SJSA1 (cell line): Measurements from ENCODE around the gene GAB2. TPM values are rescaled to one million over a fixed set of nuclear protein-coding genes. Genes with fewer than 3 reads are reported as not detected.

Experiments
- DNase-seq, 2 experiments: peaks; one replicate each; pipeline ENCODE4 v3.0.0-alpha.2; 2015 to 2020; ENCODE audit warnings: low spot score in 2 of 2, low read depth in 1 of 2
- H3K27ac ChIP-seq: fragments of 250-450 bp; sonication (Bioruptor Pico); 2 replicates; pipeline ENCODE4 v1.5.1; 2020; ENCODE audit warnings: mild to moderate bottlenecking, moderate library complexity
- H3K27me3 ChIP-seq: fragments of 250-450 bp; sonication (Bioruptor Pico); replicated peaks from 2 replicates; pipeline ENCODE4 v1.5.1; 2020; ENCODE audit warnings: mild to moderate bottlenecking, moderate library complexity
- H3K36me3 ChIP-seq: fragments of 250-450 bp; sonication (Bioruptor Pico); 2 replicates; pipeline ENCODE4 v1.5.1; 2020; ENCODE audit warnings: mild to moderate bottlenecking
- H3K4me1 ChIP-seq: fragments of 250-450 bp; sonication (Bioruptor Pico); replicated peaks from 2 replicates; pipeline ENCODE4 v1.6.1; 2021; ENCODE audit warnings: mild to moderate bottlenecking
- H3K4me3 ChIP-seq: fragments of 250-450 bp; sonication (Bioruptor Pico); 2 replicates; pipeline ENCODE4 v1.5.1; 2020; ENCODE audit warnings: mild to moderate bottlenecking
- H3K9me3 ChIP-seq: fragments of 250-450 bp; sonication (Bioruptor Pico); replicated peaks from 2 replicates; pipeline ENCODE4 v1.5.1; 2020; ENCODE audit warnings: mild to moderate bottlenecking
- total RNA-seq: library from RNA; depleted of rRNA; stranded (reverse); fragments of >200 nt; shearing (Covaris generic); gene quantifications from 2 replicates; pipeline ENCODE4 v1.2.3, GENCODE V29; 2014

Gene GAB2
- total RNA-seq, 1 experiment from 2014 or later, result 3.2 TPM

- no peaks in the 10 kb centered on the region for H3K27me3 ChIP-seq
- 0 out of 2 replicates have a peak, but pooled peaks cover 4% of the 10 kb centered on the region for H3K36me3 ChIP-seq
- no peak overlapping the region for H3K27ac ChIP-seq
- no peak for DNase-seq
- H3K4me1 ChIP-seq, result no peaks in the 10 kb centered on the region
- H3K4me3 ChIP-seq, result no peak overlapping the region
- H3K9me3 ChIP-seq, result no peaks in the 10 kb centered on the region
Observed at GRCh38 chr11:78200553-78200952, 217.1 kb downstream of the GAB2 start.

- Histone ChIP-seq H3K36me3 (0 out of 2 replicates have a peak, but pooled peaks cover 4% of the 10 kb centered on the region), H3K27ac (no peak overlapping the region)
- DNase-seq, result no peak
Observed at GRCh38 chr11:78200061-78200460, 217.6 kb downstream of the GAB2 start.

GRCh38 chr11:78199653-78200015 lies 218.0 kb downstream of the GAB2 start:
- Histone ChIP-seq H3K9me3 (no peaks in the 10 kb centered on the region), H3K36me3 (0 out of 2 replicates have a peak, but pooled peaks cover 4% of the 10 kb centered on the region), H3K4me1 (no peaks in the 10 kb centered on the region), H3K27me3 (no peaks in the 10 kb centered on the region), H3K27ac (no peak overlapping the region), H3K4me3 (no peak overlapping the region)
- DNase-seq, result no peak

More at GRCh38 chr11:78200061-78200460, 217.6 kb downstream of the GAB2 start:
- Histone ChIP-seq H3K9me3 (no peaks in the 10 kb centered on the region), H3K4me1 (no peaks in the 10 kb centered on the region), H3K4me3 (no peak overlapping the region), H3K27me3 (no peaks in the 10 kb centered on the region)

GRCh38 chr11:78199015-78199652 lies 218.5 kb downstream of the GAB2 start:
- H3K27me3 ChIP-seq, result no peaks in the 10 kb centered on the region
- no peaks in the 10 kb centered on the region for H3K4me1 ChIP-seq

GRCh38 chr11:78197816-78198215 lies 219.8 kb downstream of the GAB2 start:
- Histone ChIP-seq H3K4me3 (no peak overlapping the region), H3K27me3 (no peaks in the 10 kb centered on the region)

More at GRCh38 chr11:78199015-78199652, 218.5 kb downstream of the GAB2 start:
- no peaks in the 10 kb centered on the region for H3K9me3 ChIP-seq
- H3K4me3 ChIP-seq, result no peak overlapping the region
- H3K36me3 ChIP-seq, result 0 out of 2 replicates have a peak, but pooled peaks cover 4% of the 10 kb centered on the region
- DNase-seq, result no peak
- no peak overlapping the region for H3K27ac ChIP-seq

GRCh38 chr11:78196661-78197091 lies 220.9 kb downstream of the GAB2 start:
- no peaks in the 10 kb centered on the region for H3K27me3 ChIP-seq
- H3K36me3 ChIP-seq, result 0 out of 2 replicates have a peak, but pooled peaks cover 4% of the 10 kb centered on the region
- no peaks in the 10 kb centered on the region for H3K4me1 ChIP-seq
- no peak overlapping the region for H3K4me3 ChIP-seq
- no peak for DNase-seq
- H3K9me3 ChIP-seq, result no peaks in the 10 kb centered on the region
- H3K27ac ChIP-seq, result no peak overlapping the region

More at GRCh38 chr11:78197816-78198215, 219.8 kb downstream of the GAB2 start:
- H3K36me3 ChIP-seq, result 0 out of 2 replicates have a peak, but pooled peaks cover 4% of the 10 kb centered on the region
- no peak overlapping the region for H3K27ac ChIP-seq
- no peaks in the 10 kb centered on the region for H3K4me1 ChIP-seq
- H3K9me3 ChIP-seq, result no peaks in the 10 kb centered on the region
- DNase-seq, result no peak

- Histone ChIP-seq H3K4me3 (no peak overlapping the region), H3K27ac (no peak overlapping the region), H3K27me3 (no peaks in the 10 kb centered on the region), H3K36me3 (0 out of 2 replicates have a peak, but pooled peaks cover 4% of the 10 kb centered on the region), H3K4me1 (no peaks in the 10 kb centered on the region), H3K9me3 (no peaks in the 10 kb centered on the region)
- DNase-seq, result no peak
Observed at GRCh38 chr11:78195917-78196560, 221.6 kb downstream of the GAB2 start.

GRCh38 chr11:78194490-78194889 lies 223.1 kb downstream of the GAB2 start:
- DNase-seq, result no peak
- H3K27ac ChIP-seq, result no peak overlapping the region
- H3K4me1 ChIP-seq, result 0 out of 2 replicates have a peak, but pooled peaks cover 4% of the 10 kb centered on the region
- no peaks in the 10 kb centered on the region for H3K27me3 ChIP-seq
- H3K4me3 ChIP-seq, result no peak overlapping the region
- no peaks in the 10 kb centered on the region for H3K36me3 ChIP-seq
- H3K9me3 ChIP-seq, result no peaks in the 10 kb centered on the region

GRCh38 chr11:78193806-78194205 lies 223.8 kb downstream of the GAB2 start:
- no peak for DNase-seq

GRCh38 chr11:78192911-78193351 lies 224.7 kb downstream of the GAB2 start:
- no peaks in the 10 kb centered on the region for H3K27me3 ChIP-seq
- H3K36me3 ChIP-seq, result no peaks in the 10 kb centered on the region
- H3K4me1 ChIP-seq, result 0 out of 2 replicates have a peak, but pooled peaks cover 7% of the 10 kb centered on the region
- H3K9me3 ChIP-seq, result no peaks in the 10 kb centered on the region
- H3K27ac ChIP-seq, result no peak overlapping the region
- no peak overlapping the region for H3K4me3 ChIP-seq
- DNase-seq, result no peak

More at GRCh38 chr11:78193806-78194205, 223.8 kb downstream of the GAB2 start:
- no peaks in the 10 kb centered on the region for H3K27me3 ChIP-seq
- no peak overlapping the region for H3K27ac ChIP-seq
- no peaks in the 10 kb centered on the region for H3K9me3 ChIP-seq
- H3K4me3 ChIP-seq, result no peak overlapping the region
- H3K36me3 ChIP-seq, result no peaks in the 10 kb centered on the region
- 0 out of 2 replicates have a peak, but pooled peaks cover 7% of the 10 kb centered on the region for H3K4me1 ChIP-seq

- Histone ChIP-seq H3K4me1 (0 out of 2 replicates have a peak, but pooled peaks cover 9% of the 10 kb centered on the region), H3K4me3 (no peak overlapping the region), H3K27me3 (no peaks in the 10 kb centered on the region), H3K36me3 (no peaks in the 10 kb centered on the region), H3K27ac (no peak overlapping the region), H3K9me3 (no peaks in the 10 kb centered on the region)
- DNase-seq, result no peak
Observed at GRCh38 chr11:78192223-78192719, 225.3 kb downstream of the GAB2 start.

- Histone ChIP-seq H3K4me3 (no peak overlapping the region), H3K27me3 (no peaks in the 10 kb centered on the region), H3K9me3 (no peaks in the 10 kb centered on the region), H3K36me3 (no peaks in the 10 kb centered on the region), H3K4me1 (peaks cover 11% of the 10 kb centered on the region), H3K27ac (no peak overlapping the region)
- no peak for DNase-seq
Observed at GRCh38 chr11:78190871-78191538, 226.6 kb downstream of the GAB2 start.

GRCh38 chr11:78190374-78190773 lies 227.2 kb downstream of the GAB2 start:
- H3K4me3 ChIP-seq, result no peak overlapping the region
- H3K27me3 ChIP-seq, result no peaks in the 10 kb centered on the region
- H3K4me1 ChIP-seq, result peaks cover 17% of the 10 kb centered on the region
- H3K27ac ChIP-seq, result no peak overlapping the region
- DNase-seq, result no peak
- H3K9me3 ChIP-seq, result no peaks in the 10 kb centered on the region
- no peaks in the 10 kb centered on the region for H3K36me3 ChIP-seq
